K562 (cell line): ENCODE data around the gene CAMKV.

ENCODE experiments used
- HMG20B ChIP-seq: fragments of 250-450 bp; sonication (Bioruptor Pico); IDR thresholded peaks from 2 replicates; pipeline ENCODE4 v1.5.0; 2021; ENCODE audit warnings: mild to moderate bottlenecking
- TEAD4 ChIP-seq, 2 experiments: sonication (generic) in 1 of 2; formaldehyde crosslinking in 1 of 2; IDR thresholded peaks; 2 replicates each; pipeline versions ENCODE4 v1.6.1 to v1.8.0; 2012 to 2022; ENCODE audit warnings: borderline replicate concordance in 1 of 2, inconsistent platforms in 1 of 2, low read length in 1 of 2, mild to moderate bottlenecking in 1 of 2, missing genetic modification reagents in 1 of 2
- ZNF12 ChIP-seq: sonication (generic); formaldehyde crosslinking; IDR thresholded peaks from 2 replicates; pipeline ENCODE4 v1.4.0; 2020; ENCODE audit warnings: mild to moderate bottlenecking, missing genetic modification reagents

- TF ChIP-seq TEAD4 (IDR thresholded peaks at IDR 0.05; ENCODE audit: low read length), result no peak
- no peak for TF ChIP-seq TEAD4 (CRISPR knock-in tag; IDR thresholded peaks at IDR 0.05; ENCODE audit: borderline replicate concordance)
- TF ChIP-seq ZNF12 (CRISPR knock-in tag), result no peak
- no peak for TF ChIP-seq HMG20B (CRISPR knock-in tag)
Measured at GRCh38 chr3:49841126-49841696, 28.5 kb downstream of the CAMKV start.
